ENCODE results near the gene KRT78.

KRT78 gene

DNA sequence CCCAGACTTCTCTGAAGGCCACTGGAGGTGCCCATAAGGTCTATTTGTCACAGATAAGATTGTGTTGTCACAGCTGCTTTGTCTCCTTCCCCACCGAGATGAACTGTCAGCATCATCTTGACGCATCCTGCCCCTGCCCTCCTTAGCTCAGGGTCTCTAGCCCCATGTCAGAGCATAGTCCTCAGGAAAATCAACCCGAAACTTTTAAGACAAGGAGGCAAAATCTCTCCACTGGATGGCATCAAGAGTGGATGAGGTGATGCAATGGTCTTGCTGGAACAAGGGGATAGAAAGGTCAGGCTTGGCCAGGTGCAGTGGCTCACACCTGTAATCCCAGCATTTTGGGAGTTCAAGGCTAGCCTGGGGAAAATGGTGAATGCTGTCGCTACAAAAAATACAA is 22.8 kb downstream of the KRT78 start:
- no peak for TF ChIP-seq ZFX (IDR thresholded peaks at IDR 0.05; ENCODE audit: borderline replicate concordance)
- TF ChIP-seq, protein P1, sequence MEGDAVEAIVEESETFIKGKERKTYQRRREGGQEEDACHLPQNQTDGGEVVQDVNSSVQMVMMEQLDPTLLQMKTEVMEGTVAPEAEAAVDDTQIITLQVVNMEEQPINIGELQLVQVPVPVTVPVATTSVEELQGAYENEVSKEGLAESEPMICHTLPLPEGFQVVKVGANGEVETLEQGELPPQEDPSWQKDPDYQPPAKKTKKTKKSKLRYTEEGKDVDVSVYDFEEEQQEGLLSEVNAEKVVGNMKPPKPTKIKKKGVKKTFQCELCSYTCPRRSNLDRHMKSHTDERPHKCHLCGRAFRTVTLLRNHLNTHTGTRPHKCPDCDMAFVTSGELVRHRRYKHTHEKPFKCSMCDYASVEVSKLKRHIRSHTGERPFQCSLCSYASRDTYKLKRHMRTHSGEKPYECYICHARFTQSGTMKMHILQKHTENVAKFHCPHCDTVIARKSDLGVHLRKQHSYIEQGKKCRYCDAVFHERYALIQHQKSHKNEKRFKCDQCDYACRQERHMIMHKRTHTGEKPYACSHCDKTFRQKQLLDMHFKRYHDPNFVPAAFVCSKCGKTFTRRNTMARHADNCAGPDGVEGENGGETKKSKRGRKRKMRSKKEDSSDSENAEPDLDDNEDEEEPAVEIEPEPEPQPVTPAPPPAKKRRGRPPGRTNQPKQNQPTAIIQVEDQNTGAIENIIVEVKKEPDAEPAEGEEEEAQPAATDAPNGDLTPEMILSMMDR (IDR thresholded peaks at IDR 0.05) = no peak
- H3K27ac ChIP-seq = no peak overlapping the region

DNA sequence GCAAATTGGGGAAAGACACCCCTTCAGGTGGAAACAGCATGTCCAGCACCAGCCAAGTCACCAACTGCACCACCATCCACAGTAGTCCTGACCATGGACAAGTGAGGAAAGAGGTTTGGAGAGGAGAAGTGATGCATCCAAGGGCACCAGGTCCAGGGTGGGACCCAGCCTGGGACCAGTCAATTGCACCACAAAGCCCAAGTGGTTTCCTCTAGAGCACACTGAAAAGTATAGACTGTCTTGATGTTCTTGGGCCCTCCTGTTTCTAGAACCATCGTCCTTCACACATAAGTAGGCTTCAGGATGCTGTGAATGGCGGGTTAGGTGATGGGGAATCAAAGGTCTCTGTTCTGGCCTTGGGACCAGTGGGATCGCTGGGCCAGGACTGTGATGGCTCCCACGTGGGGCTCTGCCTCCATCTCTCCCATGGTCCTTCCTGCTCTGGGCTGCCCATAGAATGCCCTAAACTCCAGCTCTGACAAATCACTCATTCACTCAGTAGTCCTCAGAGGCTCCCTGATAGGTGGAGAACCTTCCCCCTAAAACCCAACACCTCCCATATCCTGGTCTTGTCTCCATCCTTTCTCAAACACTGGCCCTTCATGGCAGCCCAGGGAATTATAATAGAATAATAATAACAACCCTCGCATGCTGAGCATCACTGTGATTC is 23.9 kb downstream of the KRT78 start:
- no peak overlapping the region for H3K27ac ChIP-seq
- TF ChIP-seq ZFX (IDR thresholded peaks at IDR 0.05; ENCODE audit: borderline replicate concordance) = no peak
- TF ChIP-seq, protein P1 (IDR thresholded peaks at IDR 0.05) = no peak

DNA sequence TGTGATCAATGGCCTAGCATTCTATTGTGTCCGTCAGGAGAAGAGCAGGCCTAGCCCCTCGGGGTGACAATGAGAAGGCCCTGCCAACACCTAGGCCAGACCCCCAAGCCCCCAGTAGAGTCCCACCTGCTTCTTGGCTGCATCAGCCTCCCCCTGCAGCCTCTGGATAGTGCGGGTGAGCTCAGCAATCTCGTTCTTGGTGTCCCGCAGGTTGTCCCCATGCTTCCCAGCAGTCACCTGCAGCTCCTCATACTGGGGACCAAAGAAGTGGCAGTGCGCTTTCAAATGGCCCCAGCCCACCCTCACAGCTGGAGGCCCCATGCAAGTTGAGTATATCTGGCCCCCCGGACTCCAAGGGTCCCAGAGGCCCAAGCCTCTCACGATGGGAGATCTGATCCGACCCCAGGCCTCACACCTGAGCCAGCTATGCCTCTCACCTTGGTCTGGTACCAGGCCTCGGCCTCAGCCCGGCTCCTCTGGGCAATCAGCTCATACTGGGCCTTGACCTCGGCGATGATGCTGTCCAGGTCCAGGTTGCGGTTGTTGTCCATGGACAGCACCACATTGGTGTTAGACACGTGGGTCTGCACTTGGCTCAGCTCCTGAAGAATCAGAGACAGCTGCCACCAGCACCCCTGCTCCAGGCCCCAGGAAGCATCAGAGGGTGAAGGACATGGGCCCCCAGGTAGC is 24.9 kb downstream of the KRT78 start:
- TF ChIP-seq ZFX (IDR thresholded peaks at IDR 0.05; ENCODE audit: borderline replicate concordance) = no peak
- TF ChIP-seq, protein P1 (IDR thresholded peaks at IDR 0.05) = no peak
- H3K27ac ChIP-seq = no peak overlapping the region

DNA sequence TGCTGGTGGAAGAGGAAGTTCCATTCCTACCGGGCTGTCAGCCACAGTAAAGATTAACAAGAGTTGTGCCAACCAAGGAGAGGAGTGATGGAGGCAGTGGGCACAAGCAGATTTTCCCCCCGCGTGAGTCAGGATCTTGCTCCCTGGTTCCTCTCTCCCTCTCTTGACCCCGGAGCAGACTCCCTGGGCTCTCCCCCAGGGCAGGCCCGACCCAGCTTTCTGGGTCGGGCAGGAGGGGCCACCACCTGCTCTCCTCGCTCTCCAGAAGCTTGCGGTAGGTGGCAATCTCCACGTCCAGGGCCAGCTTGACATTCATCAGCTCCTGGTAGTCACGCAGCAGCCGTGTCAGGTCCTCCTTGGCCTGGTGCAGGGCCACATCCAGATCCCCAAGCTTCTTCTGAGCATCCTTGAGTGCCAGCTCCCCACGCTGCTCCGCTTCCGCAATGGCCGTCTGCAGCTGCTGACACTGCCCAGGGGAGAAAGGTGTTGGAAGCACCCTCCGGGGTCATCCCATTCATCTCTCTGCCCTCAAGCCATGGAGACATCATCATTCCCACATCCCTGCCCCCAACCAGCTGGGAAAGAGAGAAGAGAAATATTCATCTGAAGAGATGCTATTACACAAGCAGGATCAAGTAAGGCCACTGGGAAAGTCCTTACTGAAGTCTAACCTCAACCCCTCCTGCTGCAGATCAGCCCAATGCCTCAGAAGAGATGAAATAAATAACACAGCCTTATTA is 25.9 kb downstream of the KRT78 start:
- no peak for TF ChIP-seq ZFX (IDR thresholded peaks at IDR 0.05; ENCODE audit: borderline replicate concordance)
- TF ChIP-seq, protein P1 (IDR thresholded peaks at IDR 0.05) = no peak
- no peak overlapping the region for H3K27ac ChIP-seq

DNA sequence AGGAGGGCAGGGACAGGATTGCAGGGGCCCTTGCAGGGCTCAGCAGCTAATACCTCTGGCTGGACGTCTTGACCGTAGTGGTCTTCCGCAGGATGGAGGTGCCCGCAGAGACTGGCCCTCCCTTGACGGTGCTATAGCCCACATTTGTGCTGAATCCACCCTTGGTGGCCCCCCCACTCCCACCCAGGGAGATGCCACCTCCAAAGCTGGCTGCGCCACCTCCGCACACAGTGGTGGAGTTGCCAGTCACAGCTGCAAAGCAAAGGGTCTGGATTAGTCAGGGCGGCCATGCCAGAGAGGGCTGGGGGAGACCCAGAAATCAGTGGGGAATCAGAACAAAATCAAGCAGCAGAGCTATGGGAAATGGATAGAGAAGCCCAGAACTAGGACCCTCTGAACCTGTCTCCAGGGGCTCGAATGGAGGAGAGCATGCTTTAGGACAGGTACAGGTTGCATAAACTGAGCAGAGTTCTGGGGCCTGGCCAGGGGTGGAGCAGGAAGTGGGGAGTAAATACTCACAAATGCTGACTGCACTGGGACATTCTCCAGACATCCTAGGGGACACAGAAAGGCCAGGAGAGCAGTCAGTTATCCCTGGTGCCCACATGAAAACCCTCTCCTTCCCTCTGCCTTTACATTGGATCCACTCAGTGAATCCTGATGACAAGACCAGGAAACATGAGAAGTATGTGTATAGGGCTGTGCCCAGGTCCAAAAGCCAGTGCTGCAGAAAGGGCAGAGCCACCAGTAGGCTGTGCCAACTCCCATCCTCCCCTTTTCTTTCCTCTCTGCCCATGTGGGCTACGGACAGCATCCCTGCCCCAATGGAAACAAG is 26.8 kb downstream of the KRT78 start:
- no peak for TF ChIP-seq ZFX (IDR thresholded peaks at IDR 0.05; ENCODE audit: borderline replicate concordance)
- TF ChIP-seq, protein P1 (IDR thresholded peaks at IDR 0.05) = no peak
- H3K27ac ChIP-seq = no peak overlapping the region

DNA sequence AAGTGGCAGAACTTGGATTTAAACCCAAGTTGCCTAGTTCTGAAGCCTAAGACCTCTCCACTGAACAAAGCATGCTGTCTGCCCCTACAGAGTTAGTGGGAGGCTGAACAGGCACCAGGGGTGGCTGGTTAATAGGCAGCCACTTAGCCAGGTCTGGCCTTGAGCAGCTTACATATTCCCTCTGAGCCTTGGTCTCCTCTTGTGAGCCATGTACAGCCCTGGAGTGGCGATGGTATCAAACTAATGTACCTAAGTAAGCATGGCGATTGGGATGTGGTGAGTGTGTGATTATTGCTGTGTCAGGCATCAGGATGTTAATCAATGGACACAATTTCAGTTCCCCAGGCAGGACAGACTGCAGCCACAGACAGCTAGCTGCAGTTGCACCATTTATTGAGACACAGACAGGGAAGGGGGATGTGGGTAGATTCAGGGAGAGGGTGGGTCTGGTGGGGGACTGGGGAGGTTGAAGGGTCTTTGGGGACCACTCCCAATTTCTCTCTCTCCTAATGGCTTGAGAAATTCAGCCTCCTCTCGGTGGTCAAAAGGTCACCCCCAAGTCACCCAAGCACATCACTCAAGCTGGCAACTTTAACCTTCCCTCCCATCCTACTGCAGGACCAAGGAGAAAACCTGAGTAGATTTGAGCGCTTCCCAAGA is 27.6 kb downstream of the KRT78 start:
- H3K27ac ChIP-seq = no peak overlapping the region
- TF ChIP-seq ZFX (IDR thresholded peaks at IDR 0.05; ENCODE audit: borderline replicate concordance) = no peak
- TF ChIP-seq, protein P1 (IDR thresholded peaks at IDR 0.05) = no peak

Data from 22Rv1 (cell line).